ENCODE data around the gene GDPD4.

GRCh38 chr11:77284476-77285468 is 16.7 kb downstream of the GDPD4 start:
- TF ChIP-seq POLR2AphosphoS5 (IDR thresholded peaks at IDR 0.05) (no peak), EP300 (IDR thresholded peaks at IDR 0.05; ENCODE audit: low read depth) (no peak), CTCF (IDR thresholded peaks at IDR 0.05) (no peak)

All from transverse colon (tissue), 4 donors.